HG03280 (cell line): ENCODE results near the gene SLU7.

Experiments used
- ATAC-seq: cut with Tn5 transposase; IDR thresholded peaks from one replicate; pipeline ENCODE4 v1.9.1; 2021; ENCODE audit warnings: mild to moderate bottlenecking, moderate library complexity; ENCODE audit not compliant: unreplicated experiment

Gene SLU7

GRCh38 chr5:160369990-160370712, 48.7 kb downstream of the SLU7 start, which contains the start of gene C1QTNF2:
Gene C1QTNF2 (minus strand): TSS chr5:160370626. CDS start chr5:160355011, 15,615 bp downstream.
- no peak for ATAC-seq

GRCh38 chr5:160367885-160368284, 51.0 kb downstream of the SLU7 start:
- no peak for ATAC-seq

GRCh38 chr5:160367261-160367660, 51.6 kb downstream of the SLU7 start:
- ATAC-seq: no peak

- no peak for ATAC-seq
Observed at GRCh38 chr5:160366230-160366629, 52.7 kb downstream of the SLU7 start.

- ATAC-seq: no peak
Observed at GRCh38 chr5:160363660-160364395, 55.1 kb downstream of the SLU7 start.

GRCh38 chr5:160363211-160363610, 55.7 kb downstream of the SLU7 start:
- no peak for ATAC-seq

GRCh38 chr5:160361624-160362228, 57.2 kb downstream of the SLU7 start:
- no peak for ATAC-seq

- no peak for ATAC-seq
Observed at GRCh38 chr5:160360310-160360709, 58.6 kb downstream of the SLU7 start.

GRCh38 chr5:160359816-160360215, 59.1 kb downstream of the SLU7 start:
- no peak for ATAC-seq

GRCh38 chr5:160359242-160359641, 59.6 kb downstream of the SLU7 start:
- ATAC-seq: no peak

- no peak for ATAC-seq
Observed at GRCh38 chr5:160357861-160358411, 60.9 kb downstream of the SLU7 start.

GRCh38 chr5:160357394-160357793, 61.5 kb downstream of the SLU7 start:
- ATAC-seq: no peak

GRCh38 chr5:160356550-160357347, 62.1 kb downstream of the SLU7 start:
- ATAC-seq: no peak

- no peak for ATAC-seq
Observed at GRCh38 chr5:160354666-160355065, 64.2 kb downstream of the SLU7 start.

GRCh38 chr5:160353379-160353778, 65.5 kb downstream of the SLU7 start:
- no peak for ATAC-seq

GRCh38 chr5:160352308-160352707, 66.6 kb downstream of the SLU7 start:
- ATAC-seq: no peak
